Small intestine (tissue), 7 donors: Measurements from ENCODE around the gene DCANP1. TPM values are rescaled to one million over a fixed set of nuclear protein-coding genes. Genes with fewer than 3 reads are reported as not detected.

Experiments used
- DNase-seq, 2 donors: peaks; one replicate each; pipeline versions ENCODE4 v3.0.0 to v3.0.0-alpha.2; 2013
- FAIRE-seq: peaks from 2 replicates; lab custom pipeline; 2012; peaks lifted over from hg19 to GRCh38; lab: Jason Lieb, UNC
- H3K27ac ChIP-seq, 3 donors: one replicate each; pipeline ENCODE4 v1.5.1; 2013; ENCODE audit warnings: low read length in 2 of 3, mild to moderate bottlenecking in 2 of 3, control low read depth in 1 of 3, inconsistent platforms in 1 of 3, low read depth in 1 of 3, moderate library complexity in 1 of 3
- H3K27me3 ChIP-seq, 3 donors: one replicate each; pipeline ENCODE4 v1.6.1; 2013; ENCODE audit warnings: low read length in 3 of 3, inconsistent platforms in 1 of 3; ENCODE audit not compliant: control insufficient read depth in 3 of 3, insufficient read depth in 3 of 3
- H3K36me3 ChIP-seq, 3 donors: one replicate each; pipeline ENCODE4 v1.6.1; 2013; ENCODE audit warnings: low read length in 3 of 3, inconsistent platforms in 1 of 3, low read depth in 1 of 3, mild to moderate bottlenecking in 1 of 3, moderate library complexity in 1 of 3; ENCODE audit not compliant: control insufficient read depth in 3 of 3, insufficient read depth in 2 of 3
- H3K4me1 ChIP-seq, 3 donors: one replicate each; pipeline ENCODE4 v1.6.1; 2013; ENCODE audit warnings: low read length in 2 of 3, inconsistent platforms in 1 of 3, low read depth in 1 of 3, mild to moderate bottlenecking in 1 of 3, moderate library complexity in 1 of 3; ENCODE audit not compliant: control insufficient read depth in 3 of 3, insufficient read depth in 2 of 3
- H3K4me3 ChIP-seq, 3 donors: one replicate each; pipeline ENCODE4 v1.5.1; 2013; ENCODE audit warnings: low read length in 3 of 3, control low read depth in 1 of 3, inconsistent platforms in 1 of 3, low read depth in 1 of 3, mild to moderate bottlenecking in 1 of 3, moderate library complexity in 1 of 3
- H3K9me3 ChIP-seq, 2 donors: one replicate each; pipeline ENCODE4 v1.6.1; 2013; ENCODE audit warnings: low read depth in 1 of 2, low read length in 1 of 2; ENCODE audit not compliant: control insufficient read depth in 2 of 2, insufficient read depth in 1 of 2
- WGBS, 3 donors: extraction: QIAGEN DNeasy Blood & Tissue Kit; methylation state at CpG; one replicate each; pipeline ENCODE4 v1.1.7; 2013; 5-methylcytosine and 5-hydroxymethylcytosine counted together
- polyA plus RNA-seq, 4 donors: library from polyadenylated mRNA; stranded (reverse) in 3 of 4; unstranded in 1 of 4; fragments of 200-250 nt in 3 of 4; fragments of 120-200 nt in 1 of 4; gene quantifications; one replicate each; pipeline versions ENCODE4 v1.2.1 to v1.2.3, GENCODE V29; 2013
- donor health status: healthy with polysubstance abuse.
- donor health status: control.
- donor health status: control.
- donor health status: Bipolar disorder and iron deficiency.
- donor health status: healthy.

The DCANP1 gene
- polyA plus RNA-seq, 4 donors = 0.01 to 0.43 TPM; not detected in 2

GRCh38 chr5:135397084-135397483 is 50.1 kb downstream of the DCANP1 start:
- Histone ChIP-seq H3K9me3 (no peaks in the 10 kb centered on the region), H3K36me3 (peaks cover 0 to 16% (median 0%) of the 10 kb centered on the region in 3 donors), H3K27ac (no peak overlapping the region), H3K4me1 (peaks cover 7 to 56% (median 35%) of the 10 kb centered on the region in 3 donors), H3K4me3 (peak overlapping the region in 1 of 3 donors; percentile 90), H3K27me3 (no peaks in the 10 kb centered on the region)
- DNase-seq = no peak
- WGBS, 3 donors = 79 to 94% (median 89%) methylated on average over 5 of the region's 5 CpGs
- FAIRE-seq = no peak

DNA sequence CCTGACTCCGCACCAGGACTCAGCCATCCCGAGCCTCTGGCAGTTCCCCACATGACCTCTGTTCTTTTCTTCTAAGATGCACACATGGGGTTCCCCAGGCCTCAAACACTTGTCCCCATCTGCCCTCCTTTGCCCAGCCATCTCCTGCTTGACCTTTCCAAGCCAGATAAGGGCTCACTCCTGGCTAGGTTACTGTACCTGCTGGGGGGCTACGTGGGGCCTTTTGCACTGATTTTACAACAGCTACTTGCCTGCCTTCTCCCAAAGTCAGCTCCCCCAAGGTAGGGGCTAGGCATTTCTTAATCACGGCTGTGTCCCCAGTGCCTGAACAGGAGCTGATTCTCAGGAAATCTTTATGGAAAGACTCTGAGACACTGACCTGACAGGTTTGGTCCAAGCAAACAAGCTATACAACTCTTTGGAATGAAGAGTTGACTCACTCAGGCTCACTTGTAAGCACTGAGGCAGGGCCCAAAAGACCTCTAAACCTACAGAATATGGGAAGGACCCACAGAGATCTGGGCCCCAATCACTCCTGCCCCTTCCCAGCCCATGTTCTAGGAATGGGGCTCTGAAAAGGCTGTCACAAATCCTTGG is 50.6 kb downstream of the DCANP1 start:
- peaks cover 7 to 61% (median 40%) of the 10 kb centered on the region in 3 donors for H3K4me1 ChIP-seq
- peak overlapping the region in 1 of 3 donors; percentile 90 for H3K4me3 ChIP-seq
- H3K27ac ChIP-seq = peak overlapping the region in 1 of 3 donors; percentile 8
- WGBS, 3 donors = 62 to 73% (median 68%) methylated on average over 4 of the region's 4 CpGs
- no peak for DNase-seq
- H3K27me3 ChIP-seq = no peaks in the 10 kb centered on the region
- no peak for FAIRE-seq
- H3K9me3 ChIP-seq = no peaks in the 10 kb centered on the region
- peaks cover 0 to 21% (median 0%) of the 10 kb centered on the region in 3 donors for H3K36me3 ChIP-seq

GRCh38 chr5:135395866-135396265 is 51.3 kb downstream of the DCANP1 start:
- no peaks in the 10 kb centered on the region for H3K9me3 ChIP-seq
- peaks cover 0 to 26% (median 0%) of the 10 kb centered on the region in 3 donors for H3K36me3 ChIP-seq
- DNase-seq (no peak), FAIRE-seq (no peak)
- H3K27me3 ChIP-seq = no peaks in the 10 kb centered on the region
- H3K27ac ChIP-seq = no peak overlapping the region
- H3K4me3 ChIP-seq = no peak overlapping the region
- peaks cover 7 to 59% (median 40%) of the 10 kb centered on the region in 3 donors for H3K4me1 ChIP-seq
- 59 to 68% (median 60%) methylated on average over 4 of the region's 4 CpGs for WGBS, 3 donors

DNA sequence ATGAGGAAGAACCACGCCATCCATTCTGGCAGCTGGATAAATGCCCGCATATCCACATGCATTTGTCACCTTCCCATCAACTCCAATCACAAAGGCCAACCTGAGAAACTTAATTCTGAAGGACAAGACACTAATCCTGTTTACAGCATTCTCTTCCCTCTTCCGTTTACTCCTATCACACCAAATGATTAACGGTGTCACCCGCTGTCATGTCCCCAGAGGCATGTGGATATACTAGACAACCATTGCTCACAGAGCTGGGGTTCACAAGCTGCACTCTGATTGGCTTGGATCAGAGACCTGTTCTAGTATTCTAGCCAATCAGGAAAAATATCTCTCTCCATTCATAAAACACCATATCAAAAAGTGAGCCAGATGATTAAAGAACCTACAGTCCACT is 51.7 kb downstream of the DCANP1 start:
- Histone ChIP-seq H3K27me3 (no peaks in the 10 kb centered on the region), H3K4me3 (no peak overlapping the region), H3K36me3 (peaks cover 0 to 30% (median 0%) of the 10 kb centered on the region in 3 donors), H3K9me3 (no peaks in the 10 kb centered on the region), H3K27ac (no peak overlapping the region), H3K4me1 (peaks cover 7 to 55% (median 40%) of the 10 kb centered on the region in 3 donors)
- 67 to 76% (median 67%) methylated on average over 5 of the region's 5 CpGs for WGBS, 3 donors
- FAIRE-seq = no peak
- no peak for DNase-seq

Other genes with a start within 250 kb of the DCANP1 start
- 100 to 1,000 TPM; 154 to 353 (median 210) TPM for gene MACROH2A1, start 48.1 kb downstream of the DCANP1 start, polyA plus RNA-seq
- 1 to 10 TPM in 1 of 4 donors, under 1 TPM in 2, not detected in 1; 0.07 to 1.4 (median 0.27) TPM for gene TIFAB, start 5.0 kb upstream of the DCANP1 start, polyA plus RNA-seq
- not detected for gene NEUROG1, start 88.6 kb upstream of the DCANP1 start, polyA plus RNA-seq
- gene CXCL14, start 131.6 kb upstream of the DCANP1 start, polyA plus RNA-seq = 100 to 1,000 TPM in 1 of 4 donors, 10 to 100 TPM in 2, 1 to 10 TPM in 1; 4.9 to 163 (median 41.7) TPM